GM15510 (cell line): ENCODE results near the gene NGRN.

ENCODE experiments used
- POLR2A ChIP-seq: IDR thresholded peaks from 3 replicates; pipeline ENCODE4 v1.6.1; 2011; ENCODE audit warnings: borderline replicate concordance; ENCODE audit not compliant: insufficient read length; ENCODE audit errors: extremely low read depth

Gene NGRN

DNA sequence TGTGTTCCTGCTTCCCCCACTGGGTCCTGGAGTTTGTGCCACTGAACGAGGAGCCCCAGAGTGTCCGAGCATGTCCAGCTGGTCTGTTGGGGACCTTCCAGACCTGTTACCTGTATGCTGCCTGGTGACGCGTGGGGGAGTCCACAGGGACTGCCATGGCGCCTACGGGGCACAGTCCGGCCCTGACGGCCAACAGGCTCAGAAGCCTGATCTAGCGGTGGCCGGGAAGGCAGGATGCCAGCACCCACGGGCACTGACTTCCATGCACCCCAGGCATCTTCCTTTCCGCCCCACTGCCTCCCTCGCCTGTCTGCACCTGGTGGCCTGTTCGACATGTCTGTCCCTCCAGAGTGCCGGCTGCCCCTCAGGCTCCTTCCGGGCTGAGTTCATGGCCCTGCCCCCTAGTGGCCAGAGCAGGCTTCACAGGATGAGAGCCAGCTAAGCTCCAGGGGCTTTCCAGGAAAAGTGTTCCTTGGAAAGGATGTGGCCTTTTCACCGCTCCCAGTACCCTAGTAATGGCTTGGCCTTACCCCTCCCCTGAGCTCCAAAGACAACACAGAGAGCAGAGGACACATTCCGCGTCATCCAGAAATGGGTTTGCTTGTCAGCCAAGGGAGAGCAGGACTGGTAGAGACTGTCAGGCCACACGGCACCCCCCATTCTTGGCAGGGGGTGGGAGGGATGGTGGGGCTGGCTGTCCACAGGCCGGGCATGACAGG lies 35.7 kb downstream of the NGRN start:
- TF ChIP-seq POLR2A: no peak

DNA sequence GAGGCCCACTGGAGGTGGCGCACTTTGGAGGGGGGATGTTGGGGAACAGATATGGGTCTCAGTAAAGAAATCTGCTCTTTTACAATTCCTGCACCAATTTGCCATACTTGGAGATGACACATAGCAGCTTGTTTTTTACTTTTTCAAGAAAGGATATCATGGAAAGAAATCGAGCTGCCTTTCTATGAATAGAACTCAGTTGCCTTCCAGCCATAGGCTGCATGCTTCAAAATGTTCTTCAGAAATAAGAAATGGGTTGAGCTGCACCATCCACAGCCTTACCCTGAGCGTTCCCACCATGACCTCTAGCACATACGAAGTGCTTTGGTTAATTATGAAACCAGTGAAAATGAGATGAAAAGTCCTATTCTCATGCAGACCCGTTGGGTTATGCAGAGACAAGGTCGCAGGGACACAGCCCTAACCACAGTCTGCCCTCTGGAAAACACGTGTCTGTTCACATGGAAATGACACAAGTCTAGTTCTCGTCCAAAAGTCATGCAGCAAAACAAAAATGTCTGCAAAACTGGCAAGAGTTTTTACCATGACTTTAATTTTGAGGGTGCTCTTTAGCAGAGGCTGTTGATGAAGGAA lies 36.3 kb downstream of the NGRN start:
- no peak for TF ChIP-seq POLR2A

DNA sequence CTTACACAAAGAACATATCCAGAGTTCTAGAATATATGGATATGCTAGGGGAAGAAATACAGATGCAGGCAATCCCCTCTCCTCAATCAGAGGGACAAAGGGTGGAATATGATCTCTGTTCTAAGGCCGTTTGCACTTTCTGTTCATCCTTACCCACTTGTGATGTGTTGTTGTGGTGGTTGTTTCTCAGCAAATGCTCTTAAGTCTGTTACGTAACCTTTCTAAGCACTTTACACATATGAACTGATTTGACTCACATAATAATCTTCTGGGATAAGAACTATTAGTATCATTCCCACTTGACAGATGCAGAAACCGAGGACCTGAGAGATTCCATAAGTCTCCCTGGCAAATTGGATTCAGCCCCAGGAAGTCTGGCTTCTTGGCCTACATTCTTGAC lies 40.5 kb downstream of the NGRN start:
- TF ChIP-seq POLR2A: no peak

GRCh38 chr15:90306560-90306959 lies 41.1 kb downstream of the NGRN start:
- no peak for TF ChIP-seq POLR2A

DNA sequence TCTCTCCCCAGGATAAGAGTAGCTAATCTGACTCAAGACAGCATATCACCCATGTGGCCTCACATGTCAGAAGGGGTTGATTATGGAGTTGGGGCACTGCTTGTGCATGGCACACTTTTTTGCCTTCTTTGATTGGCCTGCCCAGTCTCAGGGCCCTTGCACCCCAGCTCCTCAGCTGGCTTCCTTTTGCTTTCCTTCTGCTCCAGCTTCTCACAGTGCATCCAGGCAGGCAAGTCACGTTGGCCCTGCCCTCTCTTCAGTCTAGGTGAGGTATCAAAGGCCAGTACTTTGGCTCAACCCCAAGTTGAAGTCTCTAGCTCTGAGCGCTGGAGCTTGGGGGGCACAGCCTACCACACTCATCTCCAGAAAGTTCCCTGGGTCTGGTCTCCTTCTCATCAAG lies 42.2 kb downstream of the NGRN start:
- TF ChIP-seq POLR2A: no peak

DNA sequence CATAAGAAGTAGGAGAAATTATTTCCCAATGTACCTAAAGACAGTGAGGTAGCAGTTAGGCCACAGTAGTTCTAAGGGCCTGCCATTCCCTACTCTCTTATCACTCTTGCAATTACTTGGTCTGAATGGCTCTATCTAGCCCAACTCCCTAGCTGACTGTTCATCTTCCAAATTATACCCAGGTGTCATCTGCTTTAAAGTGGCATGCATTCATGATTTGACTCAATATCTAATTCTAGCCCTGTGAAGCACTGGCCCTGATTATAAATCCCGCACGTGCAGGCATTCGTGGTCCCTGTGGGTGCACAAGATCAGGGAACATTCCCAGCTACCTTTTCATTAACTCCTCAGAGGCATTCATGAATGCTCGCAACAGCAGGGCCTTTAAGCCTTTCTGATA lies 43.5 kb downstream of the NGRN start:
- TF ChIP-seq POLR2A: no peak

GRCh38 chr15:90315278-90315982 lies 50.0 kb downstream of the NGRN start:
- TF ChIP-seq POLR2A: no peak

GRCh38 chr15:90316139-90316538 lies 50.7 kb downstream of the NGRN start:
- no peak for TF ChIP-seq POLR2A

GRCh38 chr15:90318591-90318990 lies 53.1 kb downstream of the NGRN start:
- no peak for TF ChIP-seq POLR2A

- no peak for TF ChIP-seq POLR2A
Observed at GRCh38 chr15:90320062-90320884, 54.8 kb downstream of the NGRN start.

- no peak for TF ChIP-seq POLR2A
Observed at GRCh38 chr15:90320885-90321278, 55.4 kb downstream of the NGRN start.
